Liver (tissue), 9 donors: Measurements from ENCODE around the gene DGKB. TPM values are rescaled to one million over a fixed set of nuclear protein-coding genes. Genes with fewer than 3 reads are reported as not detected.

ENCODE experiments used
- DNase-seq: peaks from one replicate; pipeline ENCODE4 v3.0.0-alpha.2; 2017; ENCODE audit warnings: low spot score
- H3K27ac ChIP-seq, 2 donors: one replicate each; pipeline ENCODE4 v1.7.0; 2013; ENCODE audit warnings: inconsistent platforms in 2 of 2, low read length in 2 of 2, control low read depth in 1 of 2, low read depth in 1 of 2, mild to moderate bottlenecking in 1 of 2
- H3K27me3 ChIP-seq, 4 donors: one replicate each; pipeline versions ENCODE4 v1.6.1 to v1.7.0; 2013; ENCODE audit warnings: low read length in 3 of 4, inconsistent platforms in 1 of 4, mild to moderate bottlenecking in 1 of 4, moderate library complexity in 1 of 4; ENCODE audit not compliant: control insufficient read depth in 4 of 4, insufficient read depth in 4 of 4
- H3K36me3 ChIP-seq, 4 donors: one replicate each; pipeline versions ENCODE4 v1.6.1 to v1.7.0; 2013; ENCODE audit warnings: low read length in 3 of 4, mild to moderate bottlenecking in 3 of 4, low read depth in 1 of 4, moderate library complexity in 1 of 4; ENCODE audit not compliant: control insufficient read depth in 4 of 4, insufficient read depth in 3 of 4
- H3K4me1 ChIP-seq, 4 donors: one replicate each; pipeline versions ENCODE4 v1.6.1 to v1.7.0; 2013; ENCODE audit warnings: low read length in 3 of 4, mild to moderate bottlenecking in 3 of 4, moderate library complexity in 1 of 4; ENCODE audit not compliant: control insufficient read depth in 4 of 4, insufficient read depth in 4 of 4
- H3K4me3 ChIP-seq, 3 donors: one replicate each; pipeline versions ENCODE4 v1.6.1 to v1.7.0; 2013; ENCODE audit warnings: low read length in 3 of 3, control low read depth in 1 of 3, low read depth in 1 of 3, mild to moderate bottlenecking in 1 of 3
- H3K9ac ChIP-seq, 2 donors: one replicate each; pipeline ENCODE4 v1.7.0; 2013; ENCODE audit warnings: low read length in 2 of 2, mild to moderate bottlenecking in 2 of 2, moderate library complexity in 2 of 2, control low read depth in 1 of 2, low read depth in 1 of 2
- H3K9me3 ChIP-seq, 4 donors: one replicate each; pipeline versions ENCODE4 v1.6.1 to v1.7.0; 2013; ENCODE audit warnings: low read length in 3 of 4; ENCODE audit not compliant: control insufficient read depth in 4 of 4
- CTCF ChIP-seq: fragments of 150-350 bp; IDR thresholded peaks from 2 replicates; pipeline ENCODE4 v1.5.1; 2017; ENCODE audit warnings: improper control_type of control experiment, low read depth, low read length; ENCODE audit not compliant: missing input control
- EGR1 ChIP-seq, 2 donors: IDR thresholded peaks; 2 replicates each; pipeline ENCODE4 v1.6.1; 2016 to 2018; ENCODE audit warnings: antibody characterized with exemption in 2 of 2, low read depth in 2 of 2
- FOXA1 ChIP-seq: IDR thresholded peaks from 2 replicates; pipeline ENCODE4 v1.6.1; 2016; ENCODE audit warnings: antibody characterized with exemption
- FOXA2 ChIP-seq: IDR thresholded peaks from 2 replicates; pipeline ENCODE4 v1.6.1; 2016; ENCODE audit warnings: antibody characterized with exemption
- GABPA ChIP-seq, 2 donors: IDR thresholded peaks in 1 of 2; conservative IDR thresholded peaks in 1 of 2; 2 replicates each; pipeline ENCODE4 v1.6.1; 2016; ENCODE audit warnings: antibody characterized with exemption in 2 of 2, mild to moderate bottlenecking in 1 of 2, moderate library complexity in 1 of 2
- HNF4A ChIP-seq, 2 donors: conservative IDR thresholded peaks; 2 replicates each; pipeline ENCODE4 v1.6.1; 2016; ENCODE audit warnings: antibody characterized with exemption in 2 of 2, mild to moderate bottlenecking in 2 of 2
- HNF4G ChIP-seq: IDR thresholded peaks from 2 replicates; pipeline ENCODE4 v1.6.1; 2016; ENCODE audit warnings: antibody characterized with exemption
- JUND ChIP-seq, 2 donors: IDR thresholded peaks; 2 replicates each; pipeline ENCODE4 v1.6.1; 2016; ENCODE audit warnings: antibody characterized with exemption in 2 of 2
- NR2F2 ChIP-seq: IDR thresholded peaks from 2 replicates; pipeline ENCODE4 v1.6.1; 2016; ENCODE audit warnings: antibody characterized with exemption
- RAD21 ChIP-seq, 2 donors: IDR thresholded peaks; 2 replicates each; pipeline ENCODE4 v1.6.1; 2016; ENCODE audit warnings: antibody characterized with exemption in 2 of 2, mild to moderate bottlenecking in 2 of 2
- RXRA ChIP-seq, 2 donors: IDR thresholded peaks; 2 replicates each; pipeline ENCODE4 v1.6.1; 2017 to 2018; ENCODE audit warnings: antibody characterized with exemption in 2 of 2, mild to moderate bottlenecking in 1 of 2
- SP1 ChIP-seq: IDR thresholded peaks from 2 replicates; pipeline ENCODE4 v1.6.1; 2018; ENCODE audit warnings: antibody characterized with exemption, mild to moderate bottlenecking
- TAF1 ChIP-seq: conservative IDR thresholded peaks from 2 replicates; pipeline ENCODE4 v1.6.1; 2016; ENCODE audit warnings: antibody characterized with exemption, mild to moderate bottlenecking
- YY1 ChIP-seq: IDR thresholded peaks from 2 replicates; pipeline ENCODE4 v1.6.1; 2016; ENCODE audit warnings: antibody characterized with exemption, mild to moderate bottlenecking
- ZBTB33 ChIP-seq: IDR thresholded peaks from 2 replicates; pipeline ENCODE4 v1.6.1; 2016; ENCODE audit warnings: antibody characterized with exemption
- WGBS: extraction: QIAGEN DNeasy Blood & Tissue Kit; methylation state at CpG from one replicate; pipeline ENCODE4 v1.1.7; 2013; 5-methylcytosine and 5-hydroxymethylcytosine counted together
- polyA plus RNA-seq, 2 donors: library from polyadenylated mRNA; stranded (reverse) in 1 of 2; unstranded in 1 of 2; fragments of 200-250 nt in 1 of 2; fragments of >200 nt in 1 of 2; fragmentation: Nextera tagmentation in 1 of 2; extraction: Ambion mirVana in 1 of 2; gene quantifications; one replicate each; pipeline versions ENCODE4 v1.2.1 to v1.2.3, GENCODE V29; 2013 to 2015
- total RNA-seq, 2 donors: library from RNA; depleted of rRNA; stranded (reverse); fragments of >200 nt; gene quantifications; one replicate each; pipeline ENCODE4 v1.2.3, GENCODE V29; 2014
- TF ChIP-seq, protein P1 (sequence below): IDR thresholded peaks from 2 replicates; pipeline ENCODE4 v1.6.1; 2016; ENCODE audit warnings: antibody characterized with exemption
- TF ChIP-seq, protein P2 (sequence below): IDR thresholded peaks from 2 replicates; pipeline ENCODE4 v1.6.1; 2016; ENCODE audit warnings: antibody characterized with exemption, mild to moderate bottlenecking
- TF ChIP-seq, protein P3 (sequence below): IDR thresholded peaks from 2 replicates; pipeline ENCODE4 v1.6.1; 2016; ENCODE audit warnings: antibody characterized with exemption
- donor health status: healthy.
- donor health status: healthy.
- donor health status: healthy.
- donor health status: healthy.
- donor health status: healthy.

DGKB gene
- total and polyA plus RNA-seq, 4 donors: 0.09 to 0.42 TPM; not detected in 2

- no peak for TF ChIP-seq RXRA (IDR thresholded peaks at IDR 0.05)
- no peak for TF ChIP-seq RAD21 (IDR thresholded peaks at IDR 0.05)
- TF ChIP-seq YY1: no peak
- H3K9ac ChIP-seq: no peak overlapping the region
- no peak for DNase-seq
- H3K4me3 ChIP-seq: no peak overlapping the region
- no peak overlapping the region for H3K27ac ChIP-seq
- H3K36me3 ChIP-seq: no peaks in the 10 kb centered on the region
- no peaks in the 10 kb centered on the region for H3K4me1 ChIP-seq
- WGBS: 82% methylated on average over 4 of the region's 4 CpGs
- H3K27me3 ChIP-seq: no peaks in the 10 kb centered on the region
- no peaks in the 10 kb centered on the region for H3K9me3 ChIP-seq
Measured at GRCh38 chr7:14846405-14846804, 56.1 kb downstream of the DGKB start.

DNA sequence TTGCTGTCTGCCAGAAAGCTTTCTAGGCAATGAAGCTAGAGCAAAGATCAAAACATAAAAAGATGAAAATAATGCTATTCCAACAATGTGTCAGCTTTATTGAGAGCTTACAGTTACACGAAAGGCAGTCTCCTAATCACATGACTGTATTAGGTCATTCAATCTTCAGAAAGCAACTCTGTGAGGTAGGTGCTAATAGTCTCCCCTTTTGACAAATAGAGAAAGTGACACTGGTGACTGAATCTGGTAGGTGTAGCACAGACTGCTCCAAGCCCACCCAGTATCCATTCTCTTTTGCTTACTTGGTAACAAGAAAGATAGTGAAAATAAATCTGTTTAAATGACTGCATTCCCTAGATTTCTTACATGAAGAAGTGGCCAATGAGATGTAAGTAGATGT is 58.8 kb downstream of the DGKB start:
- no peak overlapping the region for H3K27ac ChIP-seq
- TF ChIP-seq CTCF: no peak
- no peak for TF ChIP-seq JUND (IDR thresholded peaks at IDR 0.05)
- no peak for TF ChIP-seq NR2F2
- TF ChIP-seq RAD21 (IDR thresholded peaks at IDR 0.05): no peak
- no peak for TF ChIP-seq HNF4A (conservative IDR thresholded peaks at IDR 0.05)
- TF ChIP-seq ZBTB33: no peak
- TF ChIP-seq SP1: no peak
- TF ChIP-seq HNF4G: no peak
- TF ChIP-seq, protein P1, sequence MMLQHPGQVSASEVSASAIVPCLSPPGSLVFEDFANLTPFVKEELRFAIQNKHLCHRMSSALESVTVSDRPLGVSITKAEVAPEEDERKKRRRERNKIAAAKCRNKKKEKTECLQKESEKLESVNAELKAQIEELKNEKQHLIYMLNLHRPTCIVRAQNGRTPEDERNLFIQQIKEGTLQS: no peak
- no peak for TF ChIP-seq EGR1 (IDR thresholded peaks at IDR 0.05; ENCODE audit: low read depth in 2 of 2)
- no peak for TF ChIP-seq RXRA (IDR thresholded peaks at IDR 0.05)
- TF ChIP-seq GABPA (IDR thresholded peaks at IDR 0.05 in 1 of 2, conservative IDR thresholded peaks at IDR 0.05 in 1 of 2): no peak
- no peak for TF ChIP-seq FOXA2
- TF ChIP-seq, protein P2, sequence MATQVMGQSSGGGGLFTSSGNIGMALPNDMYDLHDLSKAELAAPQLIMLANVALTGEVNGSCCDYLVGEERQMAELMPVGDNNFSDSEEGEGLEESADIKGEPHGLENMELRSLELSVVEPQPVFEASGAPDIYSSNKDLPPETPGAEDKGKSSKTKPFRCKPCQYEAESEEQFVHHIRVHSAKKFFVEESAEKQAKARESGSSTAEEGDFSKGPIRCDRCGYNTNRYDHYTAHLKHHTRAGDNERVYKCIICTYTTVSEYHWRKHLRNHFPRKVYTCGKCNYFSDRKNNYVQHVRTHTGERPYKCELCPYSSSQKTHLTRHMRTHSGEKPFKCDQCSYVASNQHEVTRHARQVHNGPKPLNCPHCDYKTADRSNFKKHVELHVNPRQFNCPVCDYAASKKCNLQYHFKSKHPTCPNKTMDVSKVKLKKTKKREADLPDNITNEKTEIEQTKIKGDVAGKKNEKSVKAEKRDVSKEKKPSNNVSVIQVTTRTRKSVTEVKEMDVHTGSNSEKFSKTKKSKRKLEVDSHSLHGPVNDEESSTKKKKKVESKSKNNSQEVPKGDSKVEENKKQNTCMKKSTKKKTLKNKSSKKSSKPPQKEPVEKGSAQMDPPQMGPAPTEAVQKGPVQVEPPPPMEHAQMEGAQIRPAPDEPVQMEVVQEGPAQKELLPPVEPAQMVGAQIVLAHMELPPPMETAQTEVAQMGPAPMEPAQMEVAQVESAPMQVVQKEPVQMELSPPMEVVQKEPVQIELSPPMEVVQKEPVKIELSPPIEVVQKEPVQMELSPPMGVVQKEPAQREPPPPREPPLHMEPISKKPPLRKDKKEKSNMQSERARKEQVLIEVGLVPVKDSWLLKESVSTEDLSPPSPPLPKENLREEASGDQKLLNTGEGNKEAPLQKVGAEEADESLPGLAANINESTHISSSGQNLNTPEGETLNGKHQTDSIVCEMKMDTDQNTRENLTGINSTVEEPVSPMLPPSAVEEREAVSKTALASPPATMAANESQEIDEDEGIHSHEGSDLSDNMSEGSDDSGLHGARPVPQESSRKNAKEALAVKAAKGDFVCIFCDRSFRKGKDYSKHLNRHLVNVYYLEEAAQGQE: no peak
- TF ChIP-seq, protein P3, sequence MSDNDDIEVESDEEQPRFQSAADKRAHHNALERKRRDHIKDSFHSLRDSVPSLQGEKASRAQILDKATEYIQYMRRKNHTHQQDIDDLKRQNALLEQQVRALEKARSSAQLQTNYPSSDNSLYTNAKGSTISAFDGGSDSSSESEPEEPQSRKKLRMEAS: no peak
- no peak for TF ChIP-seq TAF1
- no peak for TF ChIP-seq FOXA1
- TF ChIP-seq YY1: no peak
- no peaks in the 10 kb centered on the region for H3K36me3 ChIP-seq
- no peak overlapping the region for H3K9ac ChIP-seq
- no peaks in the 10 kb centered on the region for H3K9me3 ChIP-seq
- no peak overlapping the region for H3K4me3 ChIP-seq
- DNase-seq: no peak
- H3K27me3 ChIP-seq: no peaks in the 10 kb centered on the region
- 93% methylated on average over 1 of the region's 1 CpG for WGBS
- H3K4me1 ChIP-seq: no peaks in the 10 kb centered on the region
